ENCODE measurements around the gene MANEA.
A peak's percentile ranks its signal among the peaks of the same experiment; 100 is the strongest.
"Not testable (repeated sequence)": the region's sequence is repeated elsewhere in the genome, so short reads cannot be mapped to it uniquely, and the experiment has no call there.

The MANEA gene

DNA sequence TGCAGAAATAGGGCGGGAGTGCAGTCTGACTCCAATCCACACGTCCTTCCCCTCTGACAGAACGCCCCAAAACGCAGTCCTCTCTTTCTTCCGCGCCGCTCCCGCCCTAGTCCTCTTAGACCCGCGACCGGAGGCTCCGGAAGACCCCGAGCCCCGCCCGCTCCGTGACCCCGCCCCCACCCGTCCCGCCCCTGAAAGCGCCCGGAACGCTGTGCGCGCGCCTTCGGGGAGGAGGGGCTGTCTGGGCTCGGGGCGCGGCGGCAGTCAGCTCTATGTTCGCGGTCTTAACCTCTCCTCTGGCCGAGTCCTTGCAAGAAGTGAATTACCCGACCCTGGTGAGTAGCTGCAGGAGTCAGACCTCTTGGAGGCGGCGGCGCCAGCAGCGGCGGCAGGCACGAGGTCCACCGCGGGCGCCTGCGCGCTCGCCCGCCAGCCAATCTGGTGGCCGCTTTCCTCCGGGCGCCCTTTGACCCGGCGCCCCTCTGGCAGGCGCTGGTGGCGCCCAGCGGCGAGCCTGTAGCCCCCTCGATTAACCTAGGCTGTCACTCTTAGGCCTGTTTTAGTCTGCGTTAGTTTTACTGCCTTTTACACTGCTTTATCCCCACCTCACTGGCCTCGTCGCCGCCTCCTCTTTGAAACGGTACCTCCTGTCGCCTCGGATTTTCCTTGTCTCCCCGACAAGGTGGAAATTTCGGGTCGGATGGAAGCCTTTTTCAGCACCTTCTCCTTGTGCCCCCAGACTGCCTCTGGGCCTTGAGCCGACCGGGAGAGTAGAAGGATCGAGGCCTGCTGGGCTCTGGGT is at the start of gene MANEA:
Gene MANEA, plus strand, starts transcription at position 232 of the 802 bp plus-strand sequence. CDS start 8,905 bp downstream, outside the sequence.
- H3K4me3 ChIP-seq (ENCODE audit: low read length) = peak within 1 kb of the TSS; percentile 92
- no peak for TF ChIP-seq ZNF274 (IDR thresholded peaks at IDR 0.05; ENCODE audit: low read depth, low read length)

- TF ChIP-seq ZNF274 (IDR thresholded peaks at IDR 0.05; ENCODE audit: low read depth, low read length) = no peak
- no peak overlapping the region for H3K4me3 ChIP-seq (ENCODE audit: low read length)
These were observed 47.6 kb upstream of the MANEA start for GRCh38 chr6:95529762-95530161.

DNA sequence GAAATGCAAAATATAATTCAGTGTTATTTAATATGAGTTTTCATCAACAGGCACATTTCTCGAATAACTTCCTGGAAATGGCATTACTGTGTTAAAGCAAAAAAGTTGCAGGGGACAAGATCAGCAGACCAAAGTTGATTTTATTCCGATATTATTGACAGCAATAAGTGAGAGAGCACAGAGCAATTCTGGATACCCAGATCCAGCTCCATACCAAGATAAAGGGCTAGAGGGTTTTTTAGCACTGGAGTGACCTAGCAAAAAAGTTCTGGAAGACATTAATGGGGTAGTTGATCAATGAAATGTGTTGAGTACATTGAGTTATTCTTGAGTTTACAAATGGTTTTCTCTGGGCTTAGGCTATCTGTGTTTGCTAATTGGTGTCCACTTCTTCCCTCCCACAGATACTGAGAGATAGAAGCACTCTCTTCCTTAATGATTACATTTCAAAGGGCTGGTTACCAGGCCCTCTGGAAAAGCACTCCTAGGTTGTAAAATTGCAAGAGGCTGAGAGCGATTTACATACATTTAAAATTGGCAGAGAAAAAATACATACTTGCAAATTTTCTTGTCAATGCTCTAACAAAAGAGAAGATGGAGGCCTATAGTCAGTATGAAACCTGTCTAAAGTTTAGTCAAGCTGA is 47.0 kb upstream of the MANEA start:
- TF ChIP-seq ZNF274 (IDR thresholded peaks at IDR 0.05; ENCODE audit: low read depth, low read length) = no peak

GRCh38 chr6:95543798-95544197 is 33.5 kb upstream of the MANEA start:
- no peak overlapping the region for H3K4me3 ChIP-seq (ENCODE audit: low read length)

More for the DNA sequence above, 47.0 kb upstream of the MANEA start:
- H3K4me3 ChIP-seq (ENCODE audit: low read length) = no peak overlapping the region

GRCh38 chr6:95544517-95545225 is 32.7 kb upstream of the MANEA start:
- no peak for TF ChIP-seq ZNF274 (IDR thresholded peaks at IDR 0.05; ENCODE audit: low read depth, low read length)
- no peak overlapping the region for H3K4me3 ChIP-seq (ENCODE audit: low read length)

More at GRCh38 chr6:95543798-95544197, 33.5 kb upstream of the MANEA start:
- no peak for TF ChIP-seq ZNF274 (IDR thresholded peaks at IDR 0.05; ENCODE audit: low read depth, low read length)

- TF ChIP-seq ZNF274 (IDR thresholded peaks at IDR 0.05; ENCODE audit: low read depth, low read length) = no peak
- H3K4me3 ChIP-seq (ENCODE audit: low read length) = no peak overlapping the region
These were observed 32.1 kb upstream of the MANEA start for GRCh38 chr6:95545226-95545625.

- H3K4me3 ChIP-seq (ENCODE audit: low read length) = no peak overlapping the region
- TF ChIP-seq ZNF274 (IDR thresholded peaks at IDR 0.05; ENCODE audit: low read depth, low read length) = no peak
These were observed 31.6 kb upstream of the MANEA start for GRCh38 chr6:95545686-95546085.

DNA sequence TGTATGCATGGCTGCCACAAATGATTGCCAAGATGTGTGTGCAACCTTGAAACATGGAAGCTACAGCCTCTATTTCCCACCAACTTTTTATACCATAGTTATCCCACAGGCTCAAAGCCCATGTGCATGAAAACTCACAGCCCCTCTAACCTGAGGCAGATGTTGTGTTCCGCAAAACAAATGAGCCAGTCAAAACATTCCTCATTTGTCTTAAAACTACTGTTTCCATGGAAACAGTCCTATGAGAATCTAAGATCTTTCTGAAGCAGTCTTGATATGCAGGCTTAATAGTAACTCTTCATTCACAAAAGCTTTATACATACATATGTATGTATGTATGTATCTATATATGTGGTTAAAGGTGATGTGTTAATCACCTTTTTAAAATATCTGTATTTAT is 31.2 kb upstream of the MANEA start:
- H3K4me3 ChIP-seq (ENCODE audit: low read length) = no peak overlapping the region
- no peak for TF ChIP-seq ZNF274 (IDR thresholded peaks at IDR 0.05; ENCODE audit: low read depth, low read length)

DNA sequence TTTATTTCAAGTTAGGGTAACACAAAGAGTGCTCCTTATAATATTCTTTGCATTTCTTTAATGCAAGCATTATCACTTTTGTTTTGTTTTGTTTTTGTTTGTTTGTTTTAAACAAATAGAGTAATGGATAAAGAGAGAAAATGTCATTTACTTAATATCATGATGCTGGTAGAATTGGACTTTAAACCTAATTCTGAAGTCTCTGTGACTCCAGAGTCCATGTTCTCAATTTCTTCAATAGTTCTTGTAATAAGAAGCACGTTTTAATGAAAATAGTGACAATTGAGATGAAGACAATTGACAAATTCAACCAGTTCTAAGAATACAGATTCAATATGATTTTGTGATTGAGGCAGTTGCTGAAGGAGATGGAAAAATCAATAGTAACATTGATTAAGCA is 30.3 kb upstream of the MANEA start:
- TF ChIP-seq ZNF274 (IDR thresholded peaks at IDR 0.05; ENCODE audit: low read depth, low read length) = no peak
- no peak overlapping the region for H3K4me3 ChIP-seq (ENCODE audit: low read length)

DNA sequence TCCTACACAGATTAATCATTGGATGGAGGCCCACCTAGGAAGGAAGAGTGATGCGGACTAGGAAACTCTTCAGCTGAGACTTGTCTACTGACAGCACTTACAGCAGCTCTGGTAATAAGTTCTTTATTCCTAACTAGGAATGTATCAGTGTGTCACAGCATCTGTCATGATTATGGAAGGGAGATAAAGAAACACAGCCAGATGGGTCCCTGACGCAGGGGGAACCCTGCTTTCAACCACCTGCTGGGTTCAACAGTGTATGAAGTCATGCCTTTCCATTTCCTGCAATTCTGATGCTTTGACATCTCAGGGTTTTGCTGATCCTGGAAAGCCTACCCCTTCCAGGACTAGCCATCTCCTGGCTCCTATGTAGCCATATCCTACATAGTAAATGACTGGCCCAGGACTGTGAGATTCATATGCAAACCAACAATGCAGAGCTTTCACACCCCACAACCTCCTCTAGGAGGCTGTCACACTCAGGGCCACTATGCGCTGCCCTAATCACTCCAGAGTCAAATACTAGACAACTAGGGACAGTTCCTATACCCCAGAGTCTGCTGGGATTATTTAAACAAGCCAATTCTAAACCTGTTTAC is 29.0 kb upstream of the MANEA start:
- H3K4me3 ChIP-seq (ENCODE audit: low read length) = no peak overlapping the region
- TF ChIP-seq ZNF274 (IDR thresholded peaks at IDR 0.05; ENCODE audit: low read depth, low read length) = no peak

GRCh38 chr6:95551678-95552324 is 25.5 kb upstream of the MANEA start:
- TF ChIP-seq ZNF274 (IDR thresholded peaks at IDR 0.05; ENCODE audit: low read depth, low read length) = no peak
- no peak overlapping the region for H3K4me3 ChIP-seq (ENCODE audit: low read length)

DNA sequence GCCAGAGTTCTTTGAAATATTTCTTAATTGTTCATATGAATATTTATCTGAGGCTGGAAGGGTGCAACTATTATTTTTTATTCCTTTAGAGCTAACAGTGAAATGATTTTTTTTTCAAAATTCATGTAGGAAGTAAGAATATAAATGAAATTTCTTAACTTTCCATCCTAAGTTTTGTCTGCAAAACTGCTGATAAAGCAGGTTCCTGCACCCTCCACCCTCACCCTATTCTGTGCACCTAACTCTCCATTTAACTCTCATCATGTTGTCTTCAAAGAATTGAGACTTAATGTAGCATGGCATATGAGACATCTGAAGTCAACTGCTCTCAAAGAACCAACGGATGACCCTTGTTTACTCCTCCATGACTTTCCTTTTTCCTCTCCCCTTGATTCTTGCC is 23.5 kb upstream of the MANEA start:
- TF ChIP-seq ZNF274 (IDR thresholded peaks at IDR 0.05; ENCODE audit: low read depth, low read length) = no peak

GRCh38 chr6:95560956-95561355 is 16.4 kb upstream of the MANEA start:
- not testable (repeated sequence) for H3K4me3 ChIP-seq (ENCODE audit: low read length)

More for the DNA sequence above, 23.5 kb upstream of the MANEA start:
- no peak overlapping the region for H3K4me3 ChIP-seq (ENCODE audit: low read length)

- H3K4me3 ChIP-seq (ENCODE audit: low read length) = no peak overlapping the region
- TF ChIP-seq ZNF274 (IDR thresholded peaks at IDR 0.05; ENCODE audit: low read depth, low read length) = no peak
These were observed 7.8 kb upstream of the MANEA start for GRCh38 chr6:95569560-95569959.
